ENCODE results near the gene CNTN5. TPM values are rescaled to one million over a fixed set of nuclear protein-coding genes. Genes with fewer than 3 reads are reported as not detected.

CNTN5 gene
- total RNA-seq, 2 donors from 2014 or later: not detected

- ATAC-seq: no peak
- Mint-ChIP-seq H3K27me3 (no peaks in the 10 kb centered on the region), H3K4me3 (no peak overlapping the region)
Measured at GRCh38 chr11:100397401-100397800, 1376.7 kb downstream of the CNTN5 start.

GRCh38 chr11:100403816-100404215 is 1383.1 kb downstream of the CNTN5 start:
- Mint-ChIP-seq H3K27me3 (no peaks in the 10 kb centered on the region), H3K4me1 (ENCODE audit: low read depth in 2 of 2) (no peaks in the 10 kb centered on the region), H3K27ac (no peak overlapping the region), H3K4me3 (no peak overlapping the region), H3K36me3 (peaks cover 6% of the 10 kb centered on the region), H3K9me3 (peaks cover 25% of the 10 kb centered on the region)
- DNase-seq (ENCODE audit: low spot score) (no peak), ATAC-seq (no peak)

More at GRCh38 chr11:100397401-100397800, 1376.7 kb downstream of the CNTN5 start:
- no peak for DNase-seq (ENCODE audit: low spot score)
- no peaks in the 10 kb centered on the region for H3K36me3 Mint-ChIP-seq
- no peak overlapping the region for H3K27ac Mint-ChIP-seq
- H3K9me3 Mint-ChIP-seq: peaks cover 16% of the 10 kb centered on the region
- H3K4me1 Mint-ChIP-seq (ENCODE audit: low read depth in 2 of 2): no peaks in the 10 kb centered on the region

DNA sequence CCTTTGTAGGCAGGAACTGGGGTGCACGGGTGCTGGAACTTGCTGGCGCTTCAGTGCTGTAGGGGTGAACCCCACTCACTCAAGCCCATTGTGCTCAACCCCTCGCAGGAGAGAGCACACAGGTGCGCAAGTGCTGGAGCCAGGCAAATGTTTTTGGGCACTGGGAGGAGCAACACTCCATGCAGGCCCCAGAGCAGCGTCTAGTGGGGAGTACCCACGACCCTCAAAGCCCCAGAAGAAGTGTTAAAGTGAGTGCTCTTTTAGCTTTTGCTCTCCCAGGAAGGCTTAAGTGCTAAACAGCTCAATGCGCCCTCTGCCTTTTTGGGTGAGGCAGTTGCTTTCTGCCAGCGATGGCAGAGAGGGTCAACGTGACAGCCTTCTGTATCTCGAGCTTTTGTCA is 1384.2 kb downstream of the CNTN5 start:
- no peak overlapping the region for H3K27ac Mint-ChIP-seq
- peaks cover 21% of the 10 kb centered on the region for H3K9me3 Mint-ChIP-seq
- ATAC-seq: no peak
- H3K4me3 Mint-ChIP-seq: no peak overlapping the region
- H3K36me3 Mint-ChIP-seq: peaks cover 6% of the 10 kb centered on the region
- DNase-seq (ENCODE audit: low spot score): no peak
- no peaks in the 10 kb centered on the region for H3K27me3 Mint-ChIP-seq
- H3K4me1 Mint-ChIP-seq (ENCODE audit: low read depth in 2 of 2): no peaks in the 10 kb centered on the region

All from natural killer cell treated with Interleukin-12 subunit alpha and Interleukin-12 subunit beta and Interleukin-15 and Interleukin-18, amount 100 ng/mL, for 72 hours (primary cell).